PC-9 (cell line): ENCODE results near the gene IL36G.

ENCODE experiments used
- CTCF ChIP-seq: fragments of 200-600 bp; sonication (generic); conservative IDR thresholded peaks from 2 replicates; pipeline ENCODE4 v1.6.1; 2017; ENCODE audit warnings: mixed run types, antibody characterized with exemption, mild to moderate bottlenecking, moderate library complexity
- EZH2 ChIP-seq: fragments of 200-600 bp; sonication (generic); IDR thresholded peaks from 2 replicates; pipeline ENCODE4 v1.8.0; 2017; ENCODE audit warnings: antibody characterized with exemption, low read depth

- TF ChIP-seq CTCF (no peak), EZH2 (no peak)
Measured at GRCh38 chr2:112954364-112954763, 23.4 kb upstream of the IL36G start.
